GM12874 (cell line): Measurements from ENCODE around the gene PPP2R5C.

Experiments
- TF ChIP-seq, protein P1 (sequence below): IDR thresholded peaks from 2 replicates; pipeline ENCODE4 v1.5.1; 2011; ENCODE audit warnings: low read depth, mild to moderate bottlenecking, control low read depth, low read length, moderate library complexity; ENCODE audit not compliant: insufficient read depth

The PPP2R5C gene

DNA sequence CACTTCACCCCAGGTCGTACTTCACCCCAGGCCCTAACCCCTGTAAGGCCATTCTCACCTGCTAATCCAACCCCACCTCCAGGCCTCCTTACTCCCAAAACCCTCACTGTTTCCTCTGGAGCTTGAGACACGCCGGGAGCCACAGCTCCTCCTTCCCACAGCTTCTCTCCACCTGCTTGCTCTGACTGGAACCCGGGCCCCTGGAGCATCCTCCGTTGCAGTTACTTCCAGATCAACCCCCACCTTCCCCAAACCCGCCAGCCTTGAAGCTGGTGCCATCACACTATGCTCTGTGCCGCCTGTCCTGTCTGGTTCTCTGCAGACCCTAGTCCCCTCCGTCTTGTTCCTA, 34.6 kb upstream of the PPP2R5C start:
- TF ChIP-seq, protein P1, sequence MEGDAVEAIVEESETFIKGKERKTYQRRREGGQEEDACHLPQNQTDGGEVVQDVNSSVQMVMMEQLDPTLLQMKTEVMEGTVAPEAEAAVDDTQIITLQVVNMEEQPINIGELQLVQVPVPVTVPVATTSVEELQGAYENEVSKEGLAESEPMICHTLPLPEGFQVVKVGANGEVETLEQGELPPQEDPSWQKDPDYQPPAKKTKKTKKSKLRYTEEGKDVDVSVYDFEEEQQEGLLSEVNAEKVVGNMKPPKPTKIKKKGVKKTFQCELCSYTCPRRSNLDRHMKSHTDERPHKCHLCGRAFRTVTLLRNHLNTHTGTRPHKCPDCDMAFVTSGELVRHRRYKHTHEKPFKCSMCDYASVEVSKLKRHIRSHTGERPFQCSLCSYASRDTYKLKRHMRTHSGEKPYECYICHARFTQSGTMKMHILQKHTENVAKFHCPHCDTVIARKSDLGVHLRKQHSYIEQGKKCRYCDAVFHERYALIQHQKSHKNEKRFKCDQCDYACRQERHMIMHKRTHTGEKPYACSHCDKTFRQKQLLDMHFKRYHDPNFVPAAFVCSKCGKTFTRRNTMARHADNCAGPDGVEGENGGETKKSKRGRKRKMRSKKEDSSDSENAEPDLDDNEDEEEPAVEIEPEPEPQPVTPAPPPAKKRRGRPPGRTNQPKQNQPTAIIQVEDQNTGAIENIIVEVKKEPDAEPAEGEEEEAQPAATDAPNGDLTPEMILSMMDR: no peak

DNA sequence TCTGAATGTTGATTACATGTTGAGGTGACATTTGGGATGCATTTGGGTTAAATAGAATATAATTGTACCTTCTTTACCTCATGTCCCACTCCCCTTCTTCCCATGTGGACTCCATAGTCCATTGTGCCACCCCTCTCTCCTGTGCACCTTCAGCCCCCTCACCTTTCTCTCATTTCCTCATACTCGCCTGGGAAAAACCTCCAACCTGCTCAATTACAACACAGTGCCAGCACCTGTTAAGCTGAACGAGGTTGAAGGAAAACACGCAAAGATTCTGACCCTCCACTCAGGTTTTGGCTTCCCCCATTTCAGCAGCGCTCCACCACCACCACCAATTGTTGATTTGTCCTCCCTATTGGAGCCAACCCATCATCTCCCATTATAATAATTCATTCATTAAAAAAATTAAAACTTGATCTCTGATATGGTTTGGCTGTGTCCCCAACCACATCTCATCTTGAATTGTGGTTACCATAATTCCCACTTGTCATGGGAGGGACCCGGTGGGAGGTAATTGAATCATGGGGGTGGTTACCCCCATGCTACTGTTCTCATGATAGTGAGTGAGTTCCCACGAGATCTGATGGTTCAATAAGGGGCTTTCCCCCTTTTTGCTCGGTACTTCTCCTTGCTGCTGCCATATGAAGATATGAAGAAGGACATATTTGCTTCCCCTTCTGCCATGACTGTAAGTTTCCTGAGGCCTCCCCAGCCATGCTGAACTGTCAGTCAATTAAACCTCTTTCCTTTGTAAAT, 33.7 kb upstream of the PPP2R5C start:
- TF ChIP-seq, protein P1: no peak

DNA sequence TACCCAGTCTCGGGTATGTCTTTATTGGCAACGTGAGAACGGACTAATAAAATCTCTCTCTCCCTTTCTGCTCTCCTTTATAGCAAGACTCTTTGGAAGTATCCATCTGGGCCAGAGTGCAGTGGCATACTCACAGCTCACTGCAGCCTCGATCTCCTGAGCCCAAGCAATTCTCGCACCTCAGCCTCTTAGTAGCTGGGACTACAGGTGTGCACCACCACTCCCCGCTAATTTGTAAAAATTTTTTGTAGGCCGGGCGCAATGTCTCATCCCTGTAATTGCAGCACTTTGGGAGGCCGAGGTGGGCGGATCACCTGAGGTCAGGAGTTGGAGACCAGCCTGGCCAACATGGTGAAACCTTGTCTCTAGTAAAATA, 33.2 kb upstream of the PPP2R5C start:
- TF ChIP-seq, protein P1: no peak

DNA sequence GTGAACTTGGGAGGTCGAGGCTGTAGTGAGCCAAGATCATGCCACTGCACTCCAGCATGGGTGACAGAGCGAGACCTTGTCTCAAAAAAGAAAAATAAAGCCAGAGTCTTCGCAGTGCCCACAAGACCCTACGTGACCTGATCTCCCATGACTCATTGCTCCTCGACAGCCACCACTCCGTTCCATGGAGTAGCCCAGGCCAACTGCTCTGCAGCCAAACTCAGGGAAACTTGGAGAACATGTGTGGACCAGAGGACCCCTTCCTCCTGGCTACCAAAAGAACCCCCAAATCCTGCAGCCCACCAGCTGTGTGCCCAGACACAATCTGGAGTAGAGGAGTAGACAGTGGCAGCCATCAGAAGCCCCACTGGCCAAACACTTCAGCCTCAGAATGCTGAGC, 32.1 kb upstream of the PPP2R5C start:
- TF ChIP-seq, protein P1: no peak

DNA sequence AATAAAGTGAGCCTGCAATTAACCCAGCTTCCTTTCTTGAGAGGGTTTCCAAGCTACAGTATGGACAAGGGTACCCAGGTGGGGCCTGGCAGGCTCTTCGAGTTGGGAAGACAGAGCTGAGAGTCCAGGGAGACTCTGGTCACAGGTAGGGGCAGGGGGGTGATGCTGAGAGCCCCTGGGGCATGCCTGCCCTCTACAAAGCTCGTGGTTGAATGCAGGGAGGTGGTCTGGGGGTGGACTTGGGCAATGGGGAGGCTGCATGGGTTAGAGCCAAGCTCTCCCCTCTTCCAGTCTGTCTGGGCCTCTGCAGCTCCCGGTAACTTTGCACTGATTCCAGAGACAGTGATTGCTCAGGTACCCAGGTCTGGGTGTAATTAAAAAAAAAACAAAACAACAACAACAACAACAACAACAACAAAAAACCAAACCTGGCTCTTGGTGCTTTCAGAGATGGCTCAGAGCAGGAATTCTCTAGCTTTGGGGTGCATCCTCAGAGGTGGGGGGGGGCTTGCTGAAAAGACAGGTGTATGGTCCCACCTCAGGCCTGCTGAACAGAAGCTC, 30.8 kb upstream of the PPP2R5C start:
- TF ChIP-seq, protein P1: no peak

DNA sequence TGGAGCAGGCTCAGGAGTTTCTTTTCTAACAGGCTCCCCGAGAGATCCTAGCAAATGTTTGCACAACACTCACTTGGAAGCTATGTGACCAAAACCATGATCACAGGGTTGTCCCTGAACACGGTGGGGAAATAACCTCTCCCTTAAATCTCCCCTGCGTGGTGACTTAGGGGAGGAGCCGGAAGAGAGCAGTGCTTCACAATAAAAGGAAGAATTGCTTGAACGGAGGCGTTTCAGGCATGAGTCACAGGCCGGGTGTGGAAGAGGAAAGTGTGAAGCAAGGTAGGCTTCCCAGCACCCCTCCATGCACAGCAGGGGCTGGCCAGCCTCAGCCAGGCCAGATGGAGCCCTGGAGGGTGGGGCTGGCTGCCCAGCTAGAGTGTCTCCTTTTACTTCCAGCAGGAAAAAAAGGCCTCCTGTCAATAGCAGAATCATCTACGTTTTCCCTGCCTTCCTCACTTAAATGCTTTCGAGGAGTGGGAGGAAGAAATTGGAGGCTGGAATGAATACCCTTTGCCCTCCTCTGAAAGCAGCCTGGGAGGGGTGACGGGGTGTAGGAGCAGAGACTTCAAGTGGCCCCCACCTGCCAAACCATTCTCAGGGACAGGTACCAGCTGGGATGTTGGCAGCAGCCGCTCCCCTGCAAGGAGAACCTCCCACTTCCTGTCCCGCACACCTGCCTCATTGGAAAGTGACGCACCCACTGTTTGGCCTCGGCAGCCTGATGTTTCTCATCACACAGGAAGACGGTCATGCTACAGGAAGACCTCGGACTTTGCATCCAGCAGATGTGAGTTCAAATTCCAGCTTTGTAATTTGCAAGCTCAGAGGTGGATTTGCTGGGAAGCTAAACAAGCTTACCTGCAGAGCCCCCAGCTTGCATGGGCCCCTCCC, 30.1 kb upstream of the PPP2R5C start:
- TF ChIP-seq, protein P1: no peak

DNA sequence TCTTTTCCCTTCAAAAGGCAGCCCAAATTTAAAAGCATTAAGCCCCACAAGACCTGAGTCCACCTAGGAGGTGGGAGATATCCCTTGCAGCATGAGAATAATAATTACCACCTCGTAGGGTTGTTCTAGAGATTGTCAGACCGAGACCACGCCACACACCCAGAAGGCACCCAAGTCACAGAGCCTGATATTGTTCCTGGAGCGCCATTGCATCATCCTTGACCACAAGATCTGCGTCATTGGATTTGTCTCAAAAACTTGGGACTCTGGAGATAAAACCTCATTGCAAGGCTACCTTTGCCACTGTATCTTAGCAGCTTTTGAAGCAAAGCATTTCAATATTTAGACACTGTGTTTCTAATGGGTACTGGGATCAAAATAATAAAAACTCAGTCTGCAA, 29.4 kb upstream of the PPP2R5C start:
- TF ChIP-seq, protein P1: no peak
